8988T (cell line): Measurements from ENCODE around the gene HMG20A.

Source experiments
- DNase-seq: peaks from one replicate; pipeline ENCODE4 v3.0.0; 2011

Gene HMG20A

GRCh38 chr15:77503764-77504163 is 83.1 kb downstream of the HMG20A start:
- DNase-seq, result no peak

GRCh38 chr15:77504306-77504705 is 83.6 kb downstream of the HMG20A start:
- no peak for DNase-seq

- no peak for DNase-seq
Observed at GRCh38 chr15:77504871-77505270, 84.2 kb downstream of the HMG20A start.

- no peak for DNase-seq
Observed at GRCh38 chr15:77505556-77505955, 84.9 kb downstream of the HMG20A start.

GRCh38 chr15:77506311-77507142 is 85.8 kb downstream of the HMG20A start:
- no peak for DNase-seq

GRCh38 chr15:77507143-77507897 is 86.6 kb downstream of the HMG20A start:
- no peak for DNase-seq

- no peak for DNase-seq
Observed at GRCh38 chr15:77507911-77508310, 87.2 kb downstream of the HMG20A start.

GRCh38 chr15:77508541-77509243 is 88.0 kb downstream of the HMG20A start:
- no peak for DNase-seq

- no peak for DNase-seq
Observed at GRCh38 chr15:77510066-77511057, 89.7 kb downstream of the HMG20A start.

GRCh38 chr15:77511869-77512268 is 91.2 kb downstream of the HMG20A start:
- DNase-seq, result no peak

- DNase-seq, result no peak
Observed at GRCh38 chr15:77513226-77513625, 92.5 kb downstream of the HMG20A start.

- no peak for DNase-seq
Observed at GRCh38 chr15:77514641-77515402, 94.1 kb downstream of the HMG20A start.

- DNase-seq, result no peak
Observed at GRCh38 chr15:77515613-77516012, 94.9 kb downstream of the HMG20A start.

- no peak for DNase-seq
Observed at GRCh38 chr15:77516076-77516475, 95.4 kb downstream of the HMG20A start.

GRCh38 chr15:77516786-77517185 is 96.1 kb downstream of the HMG20A start:
- DNase-seq, result no peak

- DNase-seq, result no peak
Observed at GRCh38 chr15:77517579-77517978, 96.9 kb downstream of the HMG20A start.

- DNase-seq, result no peak
Observed at GRCh38 chr15:77518458-77518857, 97.8 kb downstream of the HMG20A start.

- no peak for DNase-seq
Observed at GRCh38 chr15:77519540-77519939, 98.9 kb downstream of the HMG20A start.

GRCh38 chr15:77521206-77521605 is 100.5 kb downstream of the HMG20A start:
- no peak for DNase-seq

GRCh38 chr15:77525400-77525811 is 104.7 kb downstream of the HMG20A start:
- DNase-seq, result no peak

GRCh38 chr15:77525907-77526594 is 105.4 kb downstream of the HMG20A start:
- DNase-seq, result no peak
